ENCODE data around the gene RPS15.

DNA sequence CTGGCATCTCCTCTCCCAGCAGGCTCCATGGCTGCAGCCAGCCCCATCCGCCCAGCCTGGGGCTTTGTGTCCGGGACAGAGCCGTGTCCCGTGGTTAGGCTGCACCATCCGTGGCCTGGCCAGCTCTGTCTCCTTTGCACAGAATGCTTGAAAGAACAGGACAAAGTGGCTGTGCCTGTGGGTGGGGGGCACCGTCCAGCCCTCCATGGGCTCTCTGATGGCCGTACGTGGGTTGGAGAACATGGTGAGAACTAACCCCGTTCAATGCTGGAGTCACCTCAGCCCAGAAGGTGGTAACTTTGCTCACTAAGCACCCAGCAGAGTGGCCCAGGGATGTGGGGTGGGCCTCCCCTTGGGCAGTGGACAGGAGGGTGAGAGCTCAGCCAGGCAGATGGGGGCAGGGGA, 2.8 kb downstream of the RPS15 start:
- TF ChIP-seq JUN (IDR thresholded peaks at IDR 0.05; ENCODE audit: borderline replicate concordance, insufficient read depth, insufficient read length, low read depth) (no peak), CTCF (IDR thresholded peaks at IDR 0.05; ENCODE audit: extremely low read depth in 1 of 2, insufficient read depth in 1 of 2, low read depth in 1 of 2, low read length in 2 of 2) (no peak), FOS (IDR thresholded peaks at IDR 0.05; ENCODE audit: borderline replicate concordance, insufficient read depth, low read length) (no peak), POLR2AphosphoS5 (IDR thresholded peaks at IDR 0.05; ENCODE audit: insufficient read depth, low read depth, low read length) (no peak), GATA2 (IDR thresholded peaks at IDR 0.05; ENCODE audit: insufficient read depth, insufficient read length, low read depth, low read length) (no peak), POLR2A (IDR thresholded peaks at IDR 0.05; ENCODE audit: low read depth, low read length) (no peak)
